SU-DHL-6 (cell line): Measurements from ENCODE around the gene DCUN1D2.

Source experiments
- H2AFZ ChIP-seq: fragments of 200-600 bp; sonication (generic); 2 replicates; pipeline ENCODE4 v1.6.1; 2014; ENCODE audit warnings: low read depth, mild to moderate bottlenecking, moderate library complexity, mixed read lengths, antibody characterized with exemption, low read length; ENCODE audit not compliant: severe bottlenecking
- H3F3A ChIP-seq: fragments of 200-600 bp; shearing (Covaris generic); 2 replicates; pipeline ENCODE4 v1.6.0; 2016; ENCODE audit warnings: antibody characterized with exemption, mild to moderate bottlenecking; ENCODE audit not compliant: insufficient read depth
- H3K27ac ChIP-seq: fragments of 200-600 bp; sonication (generic); 2 replicates; pipeline ENCODE4 v1.5.1; 2016; ENCODE audit warnings: low read depth, mild to moderate bottlenecking, low read length, moderate library complexity, mixed read lengths
- H3K27me3 ChIP-seq: fragments of 200-600 bp; sonication (generic), shearing (Covaris generic); 2 replicates; pipeline ENCODE4 v1.6.0; 2014; ENCODE audit warnings: mild to moderate bottlenecking, low read length
- H3K36me3 ChIP-seq: fragments of 200-600 bp; sonication (generic); 2 replicates; pipeline ENCODE4 v1.6.1; 2014; ENCODE audit warnings: mild to moderate bottlenecking, low read length, mixed read lengths
- H3K4me2 ChIP-seq: fragments of 300-600, 200-600 bp; shearing (Covaris generic), sonication (generic); 2 replicates; pipeline ENCODE4 v1.6.0; 2014; ENCODE audit warnings: low read length, low read depth, mild to moderate bottlenecking; ENCODE audit not compliant: poor library complexity, severe bottlenecking
- H3K4me3 ChIP-seq: fragments of 200-600 bp; sonication (generic); 2 replicates; pipeline ENCODE4 v1.5.1; 2014; ENCODE audit warnings: antibody characterized with exemption, low read length, mild to moderate bottlenecking, mixed read lengths; ENCODE audit not compliant: insufficient read depth, poor library complexity, severe bottlenecking
- H3K79me2 ChIP-seq: fragments of 200-600 bp; sonication (generic); 2 replicates; pipeline ENCODE4 v1.6.1; 2014; ENCODE audit warnings: mild to moderate bottlenecking, low read length, moderate library complexity; ENCODE audit not compliant: insufficient read depth
- H3K9ac ChIP-seq: fragments of 200-600 bp; sonication (generic); 2 replicates; pipeline ENCODE4 v1.7.0; 2014; ENCODE audit warnings: mild to moderate bottlenecking, low read length
- H3K9me2 ChIP-seq: fragments of 200-600 bp; sonication (generic); replicated peaks from 2 replicates; pipeline ENCODE4 v1.6.1; 2014; ENCODE audit warnings: low read length; ENCODE audit not compliant: insufficient read depth
- H3K9me3 ChIP-seq: fragments of 200-600 bp; sonication (generic); 2 replicates; pipeline ENCODE4 v1.6.1; 2014; ENCODE audit warnings: low read length, mixed read lengths; ENCODE audit not compliant: insufficient read depth
- H4K20me1 ChIP-seq: fragments of 200-600 bp; sonication (generic); 2 replicates; pipeline ENCODE4 v1.6.1; 2014; ENCODE audit warnings: low read depth, mild to moderate bottlenecking, antibody characterized with exemption, low read length, moderate library complexity, mixed read lengths
- CTCF ChIP-seq: fragments of 200-600 bp; sonication (generic); IDR thresholded peaks from one replicate; pipeline ENCODE4 v1.5.1; 2017; ENCODE audit warnings: antibody characterized with exemption, mild to moderate bottlenecking, low read length, moderate library complexity; ENCODE audit not compliant: insufficient read depth, poor library complexity, severe bottlenecking
- EZH2phosphoT487 ChIP-seq: fragments of 200-600 bp; sonication (generic), shearing (Covaris generic); conservative IDR thresholded peaks from 2 replicates; pipeline ENCODE4 v1.6.1; 2018; ENCODE audit warnings: mild to moderate bottlenecking, antibody characterized with exemption, low read length, moderate library complexity, mixed read lengths

DCUN1D2 gene

GRCh38 chr13:113475911-113476310 is 14.6 kb downstream of the DCUN1D2 start:
- Histone ChIP-seq H4K20me1 (no peaks in the 10 kb centered on the region), H3K9ac (no peak overlapping the region), H3K4me3 (no peak overlapping the region), H3F3A (no peaks in the 10 kb centered on the region), H2AFZ (no peak overlapping the region), H3K79me2 (0 out of 2 replicates have a peak, but pooled peaks cover 3% of the 10 kb centered on the region), H3K27ac (no peak overlapping the region), H3K27me3 (no peaks in the 10 kb centered on the region), H3K36me3 (peaks cover 30% of the 10 kb centered on the region), H3K9me3 (no peaks in the 10 kb centered on the region), H3K9me2 (no peaks in the 10 kb centered on the region), H3K4me2 (no peak overlapping the region)
- no peak for TF ChIP-seq CTCF
- no peak for TF ChIP-seq EZH2phosphoT487

DNA sequence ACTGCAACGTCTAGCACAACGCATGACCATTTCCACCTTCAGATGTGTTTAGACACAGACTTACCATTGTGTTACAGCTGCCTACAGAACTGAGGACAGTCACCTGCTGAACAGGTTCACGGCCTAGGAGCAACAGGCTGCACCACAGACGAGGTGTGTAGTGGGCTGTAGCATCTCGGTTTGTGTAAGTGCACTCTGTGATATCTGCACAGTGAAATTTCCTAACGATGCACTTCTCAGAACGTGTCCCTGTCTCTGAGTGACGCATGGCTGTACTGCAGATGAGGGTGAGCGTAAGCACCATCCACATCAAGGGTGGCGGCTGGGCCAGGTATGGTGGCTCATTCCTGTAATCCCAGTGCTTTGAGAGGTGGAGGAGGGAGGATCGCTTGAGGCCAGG is 15.2 kb downstream of the DCUN1D2 start:
- TF ChIP-seq EZH2phosphoT487, result no peak
- no peak for TF ChIP-seq CTCF
- Histone ChIP-seq H3K27ac (no peak overlapping the region), H4K20me1 (no peaks in the 10 kb centered on the region), H3K9me3 (no peaks in the 10 kb centered on the region), H3K9me2 (no peaks in the 10 kb centered on the region), H3K79me2 (no peaks in the 10 kb centered on the region), H3K4me2 (no peak overlapping the region), H3F3A (no peaks in the 10 kb centered on the region), H3K27me3 (no peaks in the 10 kb centered on the region), H3K4me3 (no peak overlapping the region), H3K9ac (no peak overlapping the region), H3K36me3 (peaks cover 27% of the 10 kb centered on the region), H2AFZ (no peak overlapping the region)

- Histone ChIP-seq H3K27ac (no peak overlapping the region), H3K4me3 (no peak overlapping the region), H3K4me2 (no peak overlapping the region)
Observed at GRCh38 chr13:113474179-113474578, 16.3 kb downstream of the DCUN1D2 start.

More at GRCh38 chr13:113474179-113474578, 16.3 kb downstream of the DCUN1D2 start:
- Histone ChIP-seq H3K36me3 (peaks cover 20% of the 10 kb centered on the region; the same call in 1 of the 2 replicates), H2AFZ (no peak overlapping the region), H3K9me2 (no peaks in the 10 kb centered on the region), H3K9me3 (no peaks in the 10 kb centered on the region), H4K20me1 (no peaks in the 10 kb centered on the region), H3F3A (no peaks in the 10 kb centered on the region), H3K79me2 (no peaks in the 10 kb centered on the region), H3K9ac (no peak overlapping the region), H3K27me3 (no peaks in the 10 kb centered on the region)
- TF ChIP-seq CTCF (no peak), EZH2phosphoT487 (no peak)
